GM12801 (cell line): ENCODE results near the gene SLC35E4.

Experiments used
- CTCF ChIP-seq: IDR thresholded peaks from one replicate; pipeline ENCODE4 v1.5.1; 2011; ENCODE audit warnings: control low read depth; ENCODE audit not compliant: insufficient read length; ENCODE audit errors: extremely low read depth

SLC35E4 gene

GRCh38 chr22:30648825-30649224 is 13.2 kb downstream of the SLC35E4 start:
- TF ChIP-seq CTCF = no peak

GRCh38 chr22:30649430-30650007 is 13.9 kb downstream of the SLC35E4 start:
- no peak for TF ChIP-seq CTCF

GRCh38 chr22:30650508-30651116 is 15.0 kb downstream of the SLC35E4 start:
- no peak for TF ChIP-seq CTCF

- no peak for TF ChIP-seq CTCF
Measured at GRCh38 chr22:30652852-30653251, 17.3 kb downstream of the SLC35E4 start.

GRCh38 chr22:30654361-30654760 is 18.8 kb downstream of the SLC35E4 start:
- TF ChIP-seq CTCF = no peak

- no peak for TF ChIP-seq CTCF
Measured at GRCh38 chr22:30655532-30655931, 20.0 kb downstream of the SLC35E4 start.

- no peak for TF ChIP-seq CTCF
Measured at GRCh38 chr22:30662040-30662439, 26.5 kb downstream of the SLC35E4 start.
